NB4 (cell line): ENCODE measurements around the gene ASAP2.

Experiments used
- CTCF ChIP-seq: IDR thresholded peaks from one replicate; pipeline ENCODE4 v1.5.1; 2012; ENCODE audit warnings: low read depth, low read length
- MYC ChIP-seq: IDR thresholded peaks from 2 replicates; pipeline ENCODE4 v1.6.1; 2011; ENCODE audit warnings: low read depth, low read length
- POLR2A ChIP-seq: IDR thresholded peaks from 2 replicates; pipeline ENCODE4 v1.6.1; 2011; ENCODE audit warnings: mild to moderate bottlenecking; ENCODE audit not compliant: insufficient read length; ENCODE audit errors: extremely low read depth

GRCh38 chr2:9420495-9420894, 213.9 kb downstream of the ASAP2 start:
- no peak for TF ChIP-seq CTCF
- no peak for TF ChIP-seq POLR2A
- no peak for TF ChIP-seq MYC
